ENCODE results near the gene FAM24A. TPM values are rescaled to one million over a fixed set of nuclear protein-coding genes. Genes with fewer than 3 reads are reported as not detected.

The FAM24A gene
- total RNA-seq, 1 donor from 2014 or later, result not detected

- no peak for DNase-seq (ENCODE audit: extremely low spot score, unreplicated experiment)
- Mint-ChIP-seq H3K4me1 (ENCODE audit: unreplicated experiment) (peaks cover 32% of the 10 kb centered on the region), H3K27ac (ENCODE audit: unreplicated experiment) (peak overlapping the region; percentile 97), H3K4me3 (ENCODE audit: unreplicated experiment) (peak overlapping the region; percentile 10), H3K36me3 (ENCODE audit: unreplicated experiment) (peaks cover 21% of the 10 kb centered on the region), H3K9me3 (ENCODE audit: unreplicated experiment) (no peaks in the 10 kb centered on the region), H3K27me3 (ENCODE audit: unreplicated experiment) (no peaks in the 10 kb centered on the region)
- TF ChIP-seq CTCF (IDR thresholded peaks at IDR 0.05), result no peak
These were observed 29.6 kb downstream of the FAM24A start for GRCh38 chr10:122939856-122940543.

DNA sequence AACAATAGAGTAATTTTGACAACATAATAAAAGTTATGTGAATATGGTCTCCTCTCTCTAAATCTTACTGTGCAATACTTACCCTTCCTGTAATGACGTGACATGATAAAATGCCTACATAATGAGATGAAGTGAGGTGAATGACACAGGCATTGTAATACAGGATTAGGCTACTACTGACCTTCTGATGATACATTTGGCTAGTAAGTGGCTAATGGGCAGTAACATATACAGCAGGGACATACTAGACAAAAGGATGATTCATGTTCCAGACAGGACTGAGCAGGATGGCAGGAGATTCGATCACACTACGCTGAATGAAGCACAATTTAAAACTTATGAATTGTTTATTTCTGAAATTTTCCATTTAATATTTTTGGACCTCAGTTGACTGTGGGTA is 38.9 kb downstream of the FAM24A start:
- H3K4me3 Mint-ChIP-seq (ENCODE audit: unreplicated experiment), result no peak overlapping the region
- peaks cover 27% of the 10 kb centered on the region for H3K36me3 Mint-ChIP-seq (ENCODE audit: unreplicated experiment)
- no peaks in the 10 kb centered on the region for H3K27me3 Mint-ChIP-seq (ENCODE audit: unreplicated experiment)
- no peak overlapping the region for H3K27ac Mint-ChIP-seq (ENCODE audit: unreplicated experiment)
- TF ChIP-seq CTCF (IDR thresholded peaks at IDR 0.05), result no peak
- no peak for DNase-seq (ENCODE audit: extremely low spot score, unreplicated experiment)
- H3K4me1 Mint-ChIP-seq (ENCODE audit: unreplicated experiment), result peaks cover 27% of the 10 kb centered on the region
- H3K9me3 Mint-ChIP-seq (ENCODE audit: unreplicated experiment), result no peaks in the 10 kb centered on the region

- DNase-seq (ENCODE audit: extremely low spot score, unreplicated experiment), result peak; percentile 99
- Mint-ChIP-seq H3K4me1 (ENCODE audit: unreplicated experiment) (peaks cover 33% of the 10 kb centered on the region), H3K36me3 (ENCODE audit: unreplicated experiment) (peaks cover 7% of the 10 kb centered on the region), H3K9me3 (ENCODE audit: unreplicated experiment) (no peaks in the 10 kb centered on the region), H3K4me3 (ENCODE audit: unreplicated experiment) (peak within 1 kb of the TSS; percentile 88), H3K27ac (ENCODE audit: unreplicated experiment) (peak within 1 kb of the TSS; percentile 75), H3K27me3 (ENCODE audit: unreplicated experiment) (no peaks in the 10 kb centered on the region)
- no peak for TF ChIP-seq CTCF (IDR thresholded peaks at IDR 0.05)
These were observed 43.7 kb downstream of the FAM24A start, which contains the start of gene C10orf88 for GRCh38 chr10:122953902-122954730. TSS of gene C10orf88 (minus strand) at chr10:122954227. CDS start at chr10:122954178, 49 bp downstream.

GRCh38 chr10:122954731-122955050 is 44.3 kb downstream of the FAM24A start:
- Mint-ChIP-seq H3K4me1 (ENCODE audit: unreplicated experiment) (peaks cover 33% of the 10 kb centered on the region), H3K27me3 (ENCODE audit: unreplicated experiment) (no peaks in the 10 kb centered on the region), H3K36me3 (ENCODE audit: unreplicated experiment) (peaks cover 5% of the 10 kb centered on the region), H3K9me3 (ENCODE audit: unreplicated experiment) (no peaks in the 10 kb centered on the region), H3K4me3 (ENCODE audit: unreplicated experiment) (peak overlapping the region; percentile 88), H3K27ac (ENCODE audit: unreplicated experiment) (no peak overlapping the region)
- TF ChIP-seq CTCF (IDR thresholded peaks at IDR 0.05), result no peak
- DNase-seq (ENCODE audit: extremely low spot score, unreplicated experiment), result no peak

DNA sequence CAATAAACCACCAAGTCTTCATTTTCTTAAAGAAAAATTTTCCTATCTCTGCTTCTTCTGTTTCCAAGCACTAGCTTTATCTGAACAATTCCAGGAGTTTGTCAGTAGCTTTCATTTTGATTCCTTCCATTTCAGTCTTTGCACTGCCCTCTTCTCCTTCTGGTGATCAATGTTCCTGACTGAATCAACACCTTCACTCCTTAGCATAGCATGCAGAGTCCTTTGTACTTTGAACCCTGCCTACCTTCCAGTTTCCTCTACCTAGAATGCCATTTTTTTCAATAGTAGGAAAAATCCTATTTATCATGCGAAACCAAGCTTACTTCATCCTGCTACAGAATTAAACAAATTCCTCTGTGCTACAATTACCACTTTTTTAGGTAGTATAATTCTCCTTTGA is 45.5 kb downstream of the FAM24A start:
- Mint-ChIP-seq H3K9me3 (ENCODE audit: unreplicated experiment) (no peaks in the 10 kb centered on the region), H3K4me1 (ENCODE audit: unreplicated experiment) (peaks cover 28% of the 10 kb centered on the region), H3K36me3 (ENCODE audit: unreplicated experiment) (no peaks in the 10 kb centered on the region), H3K27ac (ENCODE audit: unreplicated experiment) (no peak overlapping the region), H3K4me3 (ENCODE audit: unreplicated experiment) (no peak overlapping the region), H3K27me3 (ENCODE audit: unreplicated experiment) (no peaks in the 10 kb centered on the region)
- DNase-seq (ENCODE audit: extremely low spot score, unreplicated experiment), result no peak
- no peak for TF ChIP-seq CTCF (IDR thresholded peaks at IDR 0.05)
